CD14-positive monocyte (primary cell): ENCODE data around the gene ALG14. TPM values are rescaled to one million over a fixed set of nuclear protein-coding genes. Genes with fewer than 3 reads are reported as not detected.

ENCODE experiments used
- DNase-seq, 3 donors: peaks; one replicate each; pipeline ENCODE4 v3.0.0-alpha.2; 2011 to 2022
- H2AFZ ChIP-seq: 2 replicates; pipeline ENCODE4 v1.6.0; 2012; ENCODE audit warnings: mild to moderate bottlenecking, low read depth, low read length, inconsistent platforms; ENCODE audit not compliant: insufficient read depth, poor library complexity, severe bottlenecking
- H3K27ac ChIP-seq, 2 donors: 1 replicate in 1 of 2; 2 replicates in 1 of 2; pipeline ENCODE4 v1.5.1; 2012 to 2013; ENCODE audit warnings: low read length in 2 of 2, control low read depth in 1 of 2, inconsistent platforms in 1 of 2, low read depth in 1 of 2, mild to moderate bottlenecking in 1 of 2
- H3K27me3 ChIP-seq, 2 donors: one replicate each; pipeline versions ENCODE4 v1.6.0 to v1.6.1; 2011 to 2013; ENCODE audit warnings: low read length in 2 of 2; ENCODE audit not compliant: control insufficient read depth in 2 of 2, insufficient read depth in 2 of 2
- H3K36me3 ChIP-seq, 2 donors: replicated peaks in 1 of 2; 1 replicate in 1 of 2; 2 replicates in 1 of 2; pipeline versions ENCODE4 v1.5.1 to v1.6.1; 2012 to 2013; ENCODE audit warnings: low read length in 2 of 2, control low read depth in 1 of 2, inconsistent platforms in 1 of 2, mild to moderate bottlenecking in 1 of 2; ENCODE audit not compliant: insufficient read depth in 2 of 2, control insufficient read depth in 1 of 2
- H3K4me1 ChIP-seq, 2 donors: 1 replicate in 1 of 2; 2 replicates in 1 of 2; pipeline versions ENCODE4 v1.5.1 to v1.6.1; 2012 to 2013; ENCODE audit warnings: low read length in 2 of 2, control low read depth in 1 of 2, inconsistent platforms in 1 of 2, mild to moderate bottlenecking in 1 of 2, moderate library complexity in 1 of 2; ENCODE audit not compliant: insufficient read depth in 2 of 2, control insufficient read depth in 1 of 2
- H3K4me2 ChIP-seq: replicated peaks from 2 replicates; pipeline ENCODE3; 2012; ENCODE audit warnings: low read length, moderate library complexity, mild to moderate bottlenecking; ENCODE audit not compliant: poor library complexity, severe bottlenecking; ENCODE audit errors: extremely low read depth
- H3K4me3 ChIP-seq, 3 experiments: fragments of 200-600 bp in 1 of 3; sonication (generic) in 1 of 3; replicated peaks in 1 of 3; 1 replicate in 2 of 3; 2 replicates in 1 of 3; pipeline ENCODE4 v1.5.1; 2011 to 2013; ENCODE audit warnings: low read length in 3 of 3, mild to moderate bottlenecking in 3 of 3, control low read depth in 2 of 3, low read depth in 2 of 3, inconsistent platforms in 1 of 3, moderate library complexity in 1 of 3
- H3K79me2 ChIP-seq: 2 replicates; pipeline ENCODE4 v1.6.0; 2012; ENCODE audit warnings: mild to moderate bottlenecking, control low read depth, inconsistent platforms, low read length, moderate library complexity; ENCODE audit not compliant: insufficient read depth
- H3K9ac ChIP-seq: 2 replicates; pipeline ENCODE4 v1.6.0; 2017; ENCODE audit warnings: low read length, mild to moderate bottlenecking; ENCODE audit not compliant: insufficient read depth, poor library complexity, severe bottlenecking
- H3K9me3 ChIP-seq, 2 donors: replicated peaks in 1 of 2; 1 replicate in 1 of 2; 2 replicates in 1 of 2; pipeline versions ENCODE4 v1.5.1 to v1.6.1; 2012 to 2013; ENCODE audit warnings: low read length in 2 of 2, control low read depth in 1 of 2; ENCODE audit not compliant: control insufficient read depth in 1 of 2, insufficient read depth in 1 of 2
- H4K20me1 ChIP-seq: 2 replicates; pipeline ENCODE4 v1.6.0; 2012; ENCODE audit warnings: mild to moderate bottlenecking, low read length, control low read depth, moderate library complexity; ENCODE audit not compliant: insufficient read depth
- H3K27ac Mint-ChIP-seq, 7 donors: one replicate each; pipeline ENCODE4 v1.8.0; 2020; ENCODE audit warnings: mild to moderate bottlenecking in 7 of 7, mixed read lengths in 7 of 7, moderate library complexity in 6 of 7, inconsistent platforms in 2 of 7
- H3K27me3 Mint-ChIP-seq, 3 donors: one replicate each; pipeline ENCODE4 v1.8.0; 2021 to 2022; ENCODE audit warnings: low read depth in 3 of 3, mild to moderate bottlenecking in 3 of 3, mixed read lengths in 3 of 3, moderate library complexity in 3 of 3, inconsistent platforms in 1 of 3
- H3K36me3 Mint-ChIP-seq, 2 donors: one replicate each; pipeline ENCODE4 v1.8.0; 2020; ENCODE audit warnings: mixed read lengths in 2 of 2, inconsistent platforms in 1 of 2, mild to moderate bottlenecking in 1 of 2
- H3K4me1 Mint-ChIP-seq: one replicate; pipeline ENCODE4 v1.8.0; 2020; ENCODE audit warnings: mild to moderate bottlenecking, mixed read lengths
- H3K4me3 Mint-ChIP-seq, 2 donors: one replicate each; pipeline ENCODE4 v1.8.0; 2020; ENCODE audit warnings: mild to moderate bottlenecking in 2 of 2, mixed read lengths in 2 of 2, moderate library complexity in 1 of 2
- H3K9me3 Mint-ChIP-seq, 7 donors: one replicate each; pipeline ENCODE4 v1.8.0; 2020 to 2022; ENCODE audit warnings: mixed read lengths in 7 of 7, mild to moderate bottlenecking in 6 of 7, moderate library complexity in 6 of 7, inconsistent platforms in 2 of 7
- WGBS: methylation state at CpG from one replicate; pipeline ENCODE4 v1.1.5; 2013; ENCODE audit warnings: missing lambda C conversion rate; ENCODE audit not compliant: insufficient coverage; 5-methylcytosine and 5-hydroxymethylcytosine counted together
- intact Hi-C, 2 donors: fragments of 100-400 bp; cut with micrococcal nuclease; formaldehyde crosslinking; loops; one replicate each; pipeline versions ENCODE4 v1.15.0 to v1.15.1; 2023
- polyA plus RNA-seq, 3 donors: library from polyadenylated mRNA; depleted of rRNA in 1 of 3; unstranded in 2 of 3; stranded (reverse) in 1 of 3; fragments of 300-500 nt in 2 of 3; fragments of >200 nt in 1 of 3; fragmentation: Illumina TruSeq in 2 of 3; gene quantifications; 1 replicate in 2 of 3; 2 replicates in 1 of 3; pipeline ENCODE4 v1.2.3, GENCODE V29; 2012 to 2021
- TF ChIP-seq, protein P1 (sequence below): fragments of 200-600 bp; IDR thresholded peaks from one replicate; pipeline ENCODE4 v1.8.0; 2022; ENCODE audit warnings: antibody characterized with exemption, mild to moderate bottlenecking

The ALG14 gene
- polyA plus RNA-seq, 3 donors = 0.27 to 5.5 (median 4.4) TPM

- Histone ChIP-seq H3K9me3 (no peaks in the 10 kb centered on the region), H3K4me2 (no peak overlapping the region), H4K20me1 (no peaks in the 10 kb centered on the region), H3K4me3 (no peak overlapping the region), H3K79me2 (no peaks in the 10 kb centered on the region), H3K36me3 (no peaks in the 10 kb centered on the region), H3K27me3 (no peaks in the 10 kb centered on the region), H3K9ac (no peak overlapping the region), H2AFZ (no peak overlapping the region), H3K4me1 (no peaks in the 10 kb centered on the region), H3K27ac (no peak overlapping the region)
- no peaks in the 10 kb centered on the region for H3K27me3 Mint-ChIP-seq
- H3K9me3 Mint-ChIP-seq = peaks cover 0 to 2% (median 0%) of the 10 kb centered on the region in 7 donors
- H3K4me3 Mint-ChIP-seq = no peak overlapping the region
- intact Hi-C loops = no loop called here
- no peak overlapping the region for H3K27ac Mint-ChIP-seq
- H3K4me1 Mint-ChIP-seq = no peaks in the 10 kb centered on the region
- 100% methylated on average over 2 of the region's 7 CpGs for WGBS
- TF ChIP-seq, protein P1, sequence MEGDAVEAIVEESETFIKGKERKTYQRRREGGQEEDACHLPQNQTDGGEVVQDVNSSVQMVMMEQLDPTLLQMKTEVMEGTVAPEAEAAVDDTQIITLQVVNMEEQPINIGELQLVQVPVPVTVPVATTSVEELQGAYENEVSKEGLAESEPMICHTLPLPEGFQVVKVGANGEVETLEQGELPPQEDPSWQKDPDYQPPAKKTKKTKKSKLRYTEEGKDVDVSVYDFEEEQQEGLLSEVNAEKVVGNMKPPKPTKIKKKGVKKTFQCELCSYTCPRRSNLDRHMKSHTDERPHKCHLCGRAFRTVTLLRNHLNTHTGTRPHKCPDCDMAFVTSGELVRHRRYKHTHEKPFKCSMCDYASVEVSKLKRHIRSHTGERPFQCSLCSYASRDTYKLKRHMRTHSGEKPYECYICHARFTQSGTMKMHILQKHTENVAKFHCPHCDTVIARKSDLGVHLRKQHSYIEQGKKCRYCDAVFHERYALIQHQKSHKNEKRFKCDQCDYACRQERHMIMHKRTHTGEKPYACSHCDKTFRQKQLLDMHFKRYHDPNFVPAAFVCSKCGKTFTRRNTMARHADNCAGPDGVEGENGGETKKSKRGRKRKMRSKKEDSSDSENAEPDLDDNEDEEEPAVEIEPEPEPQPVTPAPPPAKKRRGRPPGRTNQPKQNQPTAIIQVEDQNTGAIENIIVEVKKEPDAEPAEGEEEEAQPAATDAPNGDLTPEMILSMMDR = no peak
- H3K36me3 Mint-ChIP-seq = peaks cover 8 to 9% of the 10 kb centered on the region in 2 donors
- DNase-seq = no peak
Measured at GRCh38 chr1:94983171-94983739, 89.5 kb downstream of the ALG14 start.

- no peaks in the 10 kb centered on the region for H3K79me2 ChIP-seq
- Mint-ChIP-seq H3K9me3 (peaks cover 0 to 6% (median 0%) of the 10 kb centered on the region in 7 donors), H3K36me3 (peaks cover 5 to 8% of the 10 kb centered on the region in 2 donors), H3K27ac (no peak overlapping the region), H3K4me3 (no peak overlapping the region), H3K4me1 (no peaks in the 10 kb centered on the region), H3K27me3 (no peaks in the 10 kb centered on the region)
- H4K20me1 ChIP-seq = no peaks in the 10 kb centered on the region
- H3K4me3 ChIP-seq = no peak overlapping the region
- H3K27ac ChIP-seq = no peak overlapping the region
- no peak overlapping the region for H3K4me2 ChIP-seq
- H3K9ac ChIP-seq = no peak overlapping the region
- no peaks in the 10 kb centered on the region for H3K4me1 ChIP-seq
- H3K27me3 ChIP-seq = no peaks in the 10 kb centered on the region
- no peak for DNase-seq
- no CpG with 5 or more reads among the region's 2 CpGs for WGBS
- TF ChIP-seq, protein P1 = no peak
- no peak overlapping the region for H2AFZ ChIP-seq
- no peaks in the 10 kb centered on the region for H3K9me3 ChIP-seq
- no peaks in the 10 kb centered on the region for H3K36me3 ChIP-seq
- intact Hi-C loops = no loop called here
Measured at GRCh38 chr1:94982398-94982797, 90.4 kb downstream of the ALG14 start.
